ENCODE measurements around the gene ADSS2.
A peak's percentile ranks its signal among the peaks of the same experiment; 100 is the strongest.
"Not testable (repeated sequence)": the region's sequence is repeated elsewhere in the genome, so short reads cannot be mapped to it uniquely, and the experiment has no call there.

The ADSS2 gene

DNA sequence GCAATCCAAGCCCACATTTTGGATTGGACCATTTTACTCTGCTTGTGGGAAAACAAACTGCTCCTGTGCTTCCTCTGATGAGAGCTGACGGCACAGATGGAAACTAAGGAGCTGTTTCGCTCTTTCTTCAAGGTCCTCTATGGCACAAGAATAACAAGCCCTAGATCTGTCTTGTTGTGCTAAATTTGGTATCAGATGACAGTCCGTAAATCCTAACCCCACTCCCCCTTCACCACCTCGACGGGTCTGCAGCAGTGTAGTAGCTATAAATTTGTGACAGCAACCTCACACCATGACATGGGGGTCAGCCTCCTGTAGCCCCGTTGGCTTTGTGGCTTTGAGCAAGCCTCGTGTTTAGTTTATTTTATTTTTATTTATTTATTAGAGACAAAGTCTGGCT lies 85.9 kb downstream of the ADSS2 start:
- no peak for DNase-seq (ENCODE audit: low spot score)

GRCh38 chr1:244365262-244365661 lies 86.4 kb downstream of the ADSS2 start:
- not testable (repeated sequence) for DNase-seq (ENCODE audit: low spot score)

DNA sequence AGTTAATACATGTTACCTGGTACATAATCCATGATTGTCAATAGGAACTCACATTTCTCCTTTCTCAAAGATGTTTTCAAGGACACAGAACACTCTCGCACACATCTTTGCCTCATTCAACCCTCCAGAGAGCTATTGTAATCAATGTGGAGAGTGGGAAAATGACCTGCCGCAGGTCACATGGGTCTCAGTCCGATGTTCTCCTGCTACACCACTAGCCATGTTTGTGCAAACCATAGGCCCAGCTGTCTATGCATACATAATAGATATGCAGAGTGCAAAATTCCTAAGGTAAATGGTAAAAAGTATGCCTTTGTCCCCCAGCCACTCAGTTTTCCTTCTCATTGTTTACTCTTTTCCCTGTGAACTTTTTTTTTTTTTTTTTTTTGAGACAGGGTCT lies 89.2 kb downstream of the ADSS2 start:
- DNase-seq (ENCODE audit: low spot score): no peak

DNA sequence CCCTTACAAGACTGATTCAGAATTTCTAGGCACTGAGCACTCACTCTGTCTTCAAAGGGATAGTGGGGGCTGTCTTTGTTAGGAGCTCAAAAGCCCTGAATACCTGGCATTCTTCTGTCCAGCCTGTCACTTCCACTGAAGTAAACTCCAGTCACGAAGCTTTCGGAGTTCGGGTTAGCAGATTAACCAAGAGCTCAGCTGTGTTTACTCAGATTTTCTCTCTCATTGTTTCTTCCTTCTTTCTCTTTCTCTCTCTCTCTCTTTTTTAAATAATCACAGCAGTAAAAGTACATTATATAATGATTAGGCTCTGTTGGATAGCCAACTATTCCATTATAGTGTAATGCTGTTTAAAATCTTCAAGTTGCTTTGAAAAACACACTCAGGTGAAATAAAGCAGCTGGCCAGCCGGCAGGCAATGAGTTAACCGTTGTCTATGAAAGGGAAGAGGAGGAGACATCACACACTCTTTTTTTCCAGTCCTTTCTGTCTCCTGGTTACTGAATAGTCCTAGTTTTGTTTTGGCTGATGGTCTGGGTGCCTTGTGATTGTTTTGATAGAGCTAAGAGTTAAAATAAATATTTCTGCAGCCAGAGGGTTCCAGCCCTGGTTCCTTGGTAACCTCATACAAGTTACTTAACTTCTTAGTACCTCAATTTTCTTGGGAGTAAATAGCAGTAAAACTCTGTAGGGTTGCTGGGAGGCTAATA lies 89.8 kb downstream of the ADSS2 start:
- peak; percentile 61 for DNase-seq (ENCODE audit: low spot score)
